Right lobe of liver (tissue), 4 donors: ENCODE data around the gene CDC42BPG.
A peak's percentile ranks its signal among the peaks of the same experiment; 100 is the strongest.

Experiments
- POLR2A ChIP-seq: fragments of 450-650 bp; IDR thresholded peaks from one replicate; pipeline ENCODE4 v1.6.1; 2017; ENCODE audit warnings: antibody characterized with exemption, mild to moderate bottlenecking
- TF ChIP-seq, protein P1 (sequence below), 4 donors: fragments of 200-600 bp in 3 of 4; fragments of 450-650 bp in 1 of 4; IDR thresholded peaks; one replicate each; pipeline versions ENCODE4 v1.5.1 to v1.8.0; 2016 to 2022; ENCODE audit warnings: antibody characterized with exemption in 4 of 4, mild to moderate bottlenecking in 2 of 4
- donor health status: DM: no; HTN: no; CAD: no.
- donor health status: DM: no; HTN: no; CAD: no.
- donor health status: DM: no; HTN: yes; CAD: no.

DNA sequence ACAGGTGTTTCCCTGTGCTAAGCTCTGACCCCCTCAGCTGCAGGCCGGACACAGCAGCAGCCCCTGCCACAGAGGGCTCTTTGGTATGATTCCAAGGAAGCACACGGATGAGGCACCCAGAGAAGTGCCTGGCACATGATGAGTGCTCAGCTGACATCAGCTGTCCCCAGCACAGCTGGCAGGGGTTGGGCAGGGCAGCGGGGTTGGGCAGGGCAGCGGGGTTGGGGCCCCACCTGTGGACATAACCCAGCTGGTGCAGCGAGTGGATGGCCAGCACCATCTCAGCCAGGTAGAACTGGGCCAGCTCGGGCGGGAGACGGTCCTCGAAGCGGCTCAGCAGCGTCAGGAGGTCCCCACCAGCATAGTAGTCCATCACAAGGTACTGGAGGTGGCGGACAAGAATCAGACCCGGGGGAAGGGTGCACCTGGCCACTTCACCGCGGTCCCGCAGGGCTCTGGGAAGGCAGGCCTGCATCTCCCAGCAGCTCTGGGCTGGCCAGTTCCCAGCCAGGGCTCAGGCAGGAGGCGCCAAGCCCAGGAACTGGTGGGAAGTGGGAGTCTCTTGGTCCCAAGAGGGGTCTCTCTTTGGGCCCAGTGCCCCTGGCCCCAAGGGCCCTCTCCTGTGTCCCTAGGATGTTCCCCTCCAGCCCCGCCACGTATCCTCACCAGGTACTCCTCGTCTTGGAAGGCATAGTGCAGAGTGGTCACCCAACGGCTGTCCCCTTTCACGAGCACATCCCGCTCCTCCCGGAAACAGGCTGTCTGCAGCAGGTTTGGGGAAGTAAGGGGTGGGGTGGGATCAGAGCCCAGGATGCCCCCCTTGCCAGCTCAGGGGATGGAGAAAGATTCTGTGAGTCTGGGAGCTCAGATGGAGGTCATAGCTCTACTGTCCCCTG, 4.3 kb downstream of the CDC42BPG start:
- TF ChIP-seq, protein P1, sequence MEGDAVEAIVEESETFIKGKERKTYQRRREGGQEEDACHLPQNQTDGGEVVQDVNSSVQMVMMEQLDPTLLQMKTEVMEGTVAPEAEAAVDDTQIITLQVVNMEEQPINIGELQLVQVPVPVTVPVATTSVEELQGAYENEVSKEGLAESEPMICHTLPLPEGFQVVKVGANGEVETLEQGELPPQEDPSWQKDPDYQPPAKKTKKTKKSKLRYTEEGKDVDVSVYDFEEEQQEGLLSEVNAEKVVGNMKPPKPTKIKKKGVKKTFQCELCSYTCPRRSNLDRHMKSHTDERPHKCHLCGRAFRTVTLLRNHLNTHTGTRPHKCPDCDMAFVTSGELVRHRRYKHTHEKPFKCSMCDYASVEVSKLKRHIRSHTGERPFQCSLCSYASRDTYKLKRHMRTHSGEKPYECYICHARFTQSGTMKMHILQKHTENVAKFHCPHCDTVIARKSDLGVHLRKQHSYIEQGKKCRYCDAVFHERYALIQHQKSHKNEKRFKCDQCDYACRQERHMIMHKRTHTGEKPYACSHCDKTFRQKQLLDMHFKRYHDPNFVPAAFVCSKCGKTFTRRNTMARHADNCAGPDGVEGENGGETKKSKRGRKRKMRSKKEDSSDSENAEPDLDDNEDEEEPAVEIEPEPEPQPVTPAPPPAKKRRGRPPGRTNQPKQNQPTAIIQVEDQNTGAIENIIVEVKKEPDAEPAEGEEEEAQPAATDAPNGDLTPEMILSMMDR (IDR thresholded peaks at IDR 0.05): peak in 2 of 4 donors; percentile 15 to 35
- TF ChIP-seq POLR2A: no peak
